Measurements from ENCODE around the gene DICER1. TPM values are rescaled to one million over a fixed set of nuclear protein-coding genes. Genes with fewer than 3 reads are reported as not detected.

DICER1 gene
- total RNA-seq, 4 donors from 2014 or later, result 29.4 to 63.7 (median 37.9) TPM

DNA sequence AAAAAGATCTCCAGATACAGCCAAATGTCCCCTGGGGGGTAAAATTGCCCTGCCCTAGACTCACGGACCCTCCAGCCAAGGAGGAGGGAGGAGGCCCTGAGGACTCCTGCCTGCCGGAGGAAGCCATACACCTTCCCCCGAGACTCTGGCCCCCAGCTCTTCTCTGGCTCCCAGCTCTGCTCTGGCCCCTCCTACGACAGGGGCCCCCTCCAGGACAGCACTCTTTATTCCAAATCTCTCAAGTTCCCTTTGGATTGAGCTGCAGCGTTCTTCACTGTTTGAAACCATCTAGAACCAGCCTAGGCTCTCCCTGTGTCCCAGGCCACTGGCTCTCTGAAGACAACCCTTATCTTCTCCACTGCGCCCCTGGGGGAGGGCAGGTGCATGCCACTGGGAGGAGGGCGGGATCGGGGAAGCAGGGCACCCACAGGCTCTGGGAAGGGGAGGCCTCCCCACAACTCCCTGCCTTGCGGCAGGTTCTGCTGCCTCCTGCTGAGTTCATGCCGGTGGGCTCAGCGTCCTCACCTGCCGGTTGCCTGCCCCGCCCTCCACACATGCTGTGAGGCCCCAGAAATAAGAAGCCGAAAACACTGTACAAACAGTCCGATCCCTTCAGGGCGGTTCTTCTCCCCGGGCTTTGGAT lies 112.7 kb downstream of the DICER1 start:
- intact Hi-C loops (cut with DNase I; ENCODE audit: low total_unique reads), result no loop called here
- ATAC-seq (no peak), DNase-seq (no peak)
- Histone ChIP-seq H3K4me3 (no peak overlapping the region), H3K36me3 (no peaks in the 10 kb centered on the region), H3K9me3 (no peaks in the 10 kb centered on the region), H3K27me3 (no peaks in the 10 kb centered on the region), H3K27ac (no peak overlapping the region), H3K4me1 (no peaks in the 10 kb centered on the region)
- TF ChIP-seq POLR2A (IDR thresholded peaks at IDR 0.05), result no peak
- TF ChIP-seq, protein P1, sequence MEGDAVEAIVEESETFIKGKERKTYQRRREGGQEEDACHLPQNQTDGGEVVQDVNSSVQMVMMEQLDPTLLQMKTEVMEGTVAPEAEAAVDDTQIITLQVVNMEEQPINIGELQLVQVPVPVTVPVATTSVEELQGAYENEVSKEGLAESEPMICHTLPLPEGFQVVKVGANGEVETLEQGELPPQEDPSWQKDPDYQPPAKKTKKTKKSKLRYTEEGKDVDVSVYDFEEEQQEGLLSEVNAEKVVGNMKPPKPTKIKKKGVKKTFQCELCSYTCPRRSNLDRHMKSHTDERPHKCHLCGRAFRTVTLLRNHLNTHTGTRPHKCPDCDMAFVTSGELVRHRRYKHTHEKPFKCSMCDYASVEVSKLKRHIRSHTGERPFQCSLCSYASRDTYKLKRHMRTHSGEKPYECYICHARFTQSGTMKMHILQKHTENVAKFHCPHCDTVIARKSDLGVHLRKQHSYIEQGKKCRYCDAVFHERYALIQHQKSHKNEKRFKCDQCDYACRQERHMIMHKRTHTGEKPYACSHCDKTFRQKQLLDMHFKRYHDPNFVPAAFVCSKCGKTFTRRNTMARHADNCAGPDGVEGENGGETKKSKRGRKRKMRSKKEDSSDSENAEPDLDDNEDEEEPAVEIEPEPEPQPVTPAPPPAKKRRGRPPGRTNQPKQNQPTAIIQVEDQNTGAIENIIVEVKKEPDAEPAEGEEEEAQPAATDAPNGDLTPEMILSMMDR (IDR thresholded peaks at IDR 0.05 in 4 of 5, conservative IDR thresholded peaks at IDR 0.05 in 1 of 5), result no peak
- in situ Hi-C loops (cut with MboI; ENCODE audit: low sequenced_read_pairs in 4 of 4), result no loop called here

DNA sequence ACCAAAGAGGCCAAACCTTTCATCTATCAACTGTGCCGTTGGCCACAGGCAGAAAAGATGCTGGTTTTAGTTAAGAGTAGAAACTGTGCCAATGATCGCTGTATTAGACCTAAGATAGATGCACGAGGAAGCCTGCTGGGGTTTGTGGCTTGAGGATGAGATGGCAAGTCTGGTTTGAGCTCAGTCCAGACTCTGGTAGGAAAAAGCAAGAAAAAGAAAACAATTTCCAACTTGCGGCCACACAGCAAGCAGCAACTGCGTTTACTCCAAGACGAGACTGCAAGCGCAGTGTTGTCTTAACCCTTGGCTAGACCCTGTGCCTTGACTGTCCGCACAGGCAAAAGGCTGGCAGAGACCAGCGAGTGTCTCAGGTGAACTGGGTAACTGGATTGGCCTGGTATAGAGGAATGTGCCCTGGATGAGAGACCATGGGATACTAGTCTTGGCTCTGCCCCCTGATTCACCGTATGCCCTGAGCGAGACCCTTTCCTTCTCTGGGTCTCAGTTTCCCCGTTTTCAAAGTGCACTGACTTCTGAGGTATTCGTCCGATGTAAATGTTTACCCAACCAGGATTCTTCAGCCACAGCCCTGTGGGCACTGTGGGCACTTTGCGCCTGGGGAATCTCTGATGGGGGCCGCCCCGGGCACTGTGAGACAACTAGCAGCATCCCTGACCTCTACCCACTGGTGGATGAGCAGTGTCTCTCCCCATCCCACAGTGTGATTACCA lies 113.4 kb downstream of the DICER1 start:
- intact Hi-C loops (cut with DNase I; ENCODE audit: low total_unique reads) (no loop called here), in situ Hi-C loops (cut with MboI; ENCODE audit: low sequenced_read_pairs in 4 of 4) (no loop called here)
- DNase-seq, result no peak
- Histone ChIP-seq H3K4me3 (no peak overlapping the region), H3K36me3 (no peaks in the 10 kb centered on the region), H3K27ac (no peak overlapping the region), H3K4me1 (no peaks in the 10 kb centered on the region), H3K9me3 (no peaks in the 10 kb centered on the region), H3K27me3 (no peaks in the 10 kb centered on the region)
- no peak for ATAC-seq
- no peak for TF ChIP-seq POLR2A (IDR thresholded peaks at IDR 0.05)
- TF ChIP-seq, protein P1 (IDR thresholded peaks at IDR 0.05 in 4 of 5, conservative IDR thresholded peaks at IDR 0.05 in 1 of 5), result no peak

DNA sequence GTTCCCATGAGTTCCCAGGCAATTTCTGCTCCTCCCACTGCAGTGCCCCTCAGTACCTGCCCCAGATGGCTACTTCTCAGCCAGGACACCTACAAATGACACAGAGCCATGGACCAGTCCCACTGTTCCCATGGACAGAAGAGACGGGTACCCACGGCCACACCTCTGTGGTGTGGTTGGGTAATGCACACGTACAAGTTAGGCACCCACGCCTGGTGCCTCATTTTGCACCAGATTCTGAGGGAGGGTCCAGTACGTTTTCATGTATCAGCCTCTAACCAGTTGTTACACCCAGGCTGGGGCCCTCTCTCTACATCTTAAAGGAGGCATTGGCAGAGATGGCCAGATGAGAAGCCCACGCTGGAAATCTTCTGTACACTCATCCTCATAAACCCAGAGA lies 114.0 kb downstream of the DICER1 start:
- intact Hi-C loops (cut with DNase I; ENCODE audit: low total_unique reads) (no loop called here), in situ Hi-C loops (cut with MboI; ENCODE audit: low sequenced_read_pairs in 4 of 4) (no loop called here)
- no peak for ATAC-seq
- Histone ChIP-seq H3K27ac (no peak overlapping the region), H3K27me3 (no peaks in the 10 kb centered on the region), H3K4me3 (no peak overlapping the region), H3K36me3 (no peaks in the 10 kb centered on the region), H3K9me3 (no peaks in the 10 kb centered on the region), H3K4me1 (no peaks in the 10 kb centered on the region)
- TF ChIP-seq, protein P1 (IDR thresholded peaks at IDR 0.05 in 4 of 5, conservative IDR thresholded peaks at IDR 0.05 in 1 of 5), result no peak
- no peak for TF ChIP-seq POLR2A (IDR thresholded peaks at IDR 0.05)
- no peak for DNase-seq

DNA sequence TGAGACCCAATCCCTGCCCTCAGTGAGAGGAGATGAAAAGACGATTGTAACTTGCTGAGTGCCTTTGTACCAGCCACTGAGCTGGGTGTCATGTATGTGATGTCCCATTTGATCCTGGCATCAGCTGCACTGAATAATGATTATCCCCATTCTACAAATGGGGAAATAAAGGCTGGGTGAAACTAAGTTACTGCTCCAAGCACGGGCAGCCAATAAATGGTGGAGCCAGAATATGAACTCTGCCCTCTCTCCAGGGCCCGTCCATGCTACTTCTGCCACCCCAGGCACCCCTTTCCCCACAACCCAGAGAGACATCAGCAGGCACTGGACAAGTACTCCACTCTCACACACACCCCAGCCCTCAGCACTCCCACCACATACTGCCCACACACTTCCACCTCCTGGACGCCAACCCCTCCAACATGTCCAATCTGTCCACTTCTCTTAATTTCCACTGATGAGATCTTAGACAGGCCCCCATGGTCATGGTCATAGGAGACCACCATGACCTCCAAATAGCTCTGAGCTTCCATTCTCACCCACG lies 115.8 kb downstream of the DICER1 start:
- TF ChIP-seq, protein P1 (IDR thresholded peaks at IDR 0.05 in 4 of 5, conservative IDR thresholded peaks at IDR 0.05 in 1 of 5), result no peak
- TF ChIP-seq POLR2A (IDR thresholded peaks at IDR 0.05), result no peak
- intact Hi-C loops (cut with DNase I; ENCODE audit: low total_unique reads), result no loop called here
- H3K27me3 ChIP-seq, result no peaks in the 10 kb centered on the region

More for the DNA sequence above, 115.8 kb downstream of the DICER1 start:
- H3K27ac ChIP-seq, result no peak overlapping the region
- ATAC-seq (no peak), DNase-seq (no peak)
- H3K9me3 ChIP-seq, result no peaks in the 10 kb centered on the region
- no peak overlapping the region for H3K4me3 ChIP-seq
- no peaks in the 10 kb centered on the region for H3K36me3 ChIP-seq
- no peaks in the 10 kb centered on the region for H3K4me1 ChIP-seq
- in situ Hi-C loops (cut with MboI; ENCODE audit: low sequenced_read_pairs in 4 of 4), result no loop called here
